SW 1271 (cell line): ENCODE results near the gene CCDC136.

ENCODE experiments used
- DNase-seq, 2 experiments: peaks; one replicate each; lab custom pipeline; 2025; lab: John Stamatoyannopoulos, UW

The CCDC136 gene

DNA sequence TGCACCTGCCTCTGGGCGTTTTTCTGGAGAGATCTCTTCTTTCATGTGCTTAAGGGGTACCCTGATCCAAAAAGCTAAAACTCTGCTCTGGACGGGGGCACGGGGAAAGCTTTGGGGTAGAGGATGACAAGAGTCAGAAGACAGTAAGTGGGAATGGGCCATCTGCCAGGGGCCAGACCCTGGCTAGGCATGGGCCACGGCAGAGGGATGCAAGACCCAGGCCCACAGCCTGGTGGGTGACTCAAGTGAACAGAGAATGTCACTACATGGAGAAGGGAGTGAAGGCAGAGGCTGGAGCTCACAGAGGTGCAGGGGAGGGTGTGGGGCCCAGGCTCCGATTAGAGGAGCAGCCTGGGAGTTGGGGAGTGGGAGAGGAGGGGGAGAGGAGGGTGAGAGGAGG lies 53.7 kb downstream of the CCDC136 start:
- no peak for DNase-seq

DNA sequence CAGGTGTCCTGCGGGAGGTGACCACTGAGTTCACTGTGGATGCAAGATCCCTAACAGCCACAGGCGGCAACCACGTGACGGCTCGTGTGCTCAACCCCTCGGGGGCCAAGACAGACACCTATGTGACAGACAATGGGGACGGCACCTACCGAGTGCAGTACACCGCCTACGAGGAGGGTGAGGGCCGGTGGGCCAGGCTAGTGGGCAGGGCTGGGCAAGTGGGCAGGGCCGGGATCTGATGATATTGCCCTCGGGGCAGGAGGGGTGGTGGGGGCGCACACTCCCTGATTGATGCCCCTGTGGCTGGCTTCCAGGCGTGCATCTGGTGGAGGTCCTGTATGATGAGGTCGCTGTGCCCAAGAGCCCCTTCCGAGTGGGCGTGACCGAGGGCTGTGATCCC lies 54.2 kb downstream of the CCDC136 start:
- DNase-seq, result no peak

DNA sequence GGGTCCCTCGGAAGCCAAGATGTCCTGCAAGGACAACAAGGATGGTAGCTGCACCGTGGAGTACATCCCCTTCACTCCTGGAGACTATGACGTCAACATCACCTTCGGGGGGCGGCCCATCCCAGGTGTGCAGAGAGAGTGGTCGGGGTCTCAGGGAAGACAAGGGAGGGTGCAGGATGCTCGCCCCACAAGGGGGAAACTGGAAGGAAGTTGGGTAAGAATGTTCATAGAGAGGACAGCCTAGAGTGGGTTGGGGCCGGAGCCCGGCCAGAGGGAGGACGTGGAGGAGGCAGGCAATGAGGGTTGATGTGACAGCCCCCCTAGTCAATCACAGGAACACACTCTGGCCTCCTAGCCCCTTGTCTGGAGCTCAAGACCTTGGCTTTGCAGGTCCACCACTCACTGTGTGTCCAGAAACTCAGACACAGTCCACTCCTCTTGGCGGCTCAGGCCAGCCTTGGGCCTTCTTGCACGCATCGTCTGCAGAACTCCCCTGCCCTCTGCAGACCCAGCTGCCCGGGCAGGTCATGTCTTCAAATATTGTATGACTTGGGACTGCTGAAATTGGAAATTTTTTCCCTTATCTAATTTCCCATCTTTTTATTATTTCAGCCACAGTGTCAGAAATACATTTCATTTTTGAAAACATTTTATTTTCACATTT lies 55.1 kb downstream of the CCDC136 start:
- no peak for DNase-seq

DNA sequence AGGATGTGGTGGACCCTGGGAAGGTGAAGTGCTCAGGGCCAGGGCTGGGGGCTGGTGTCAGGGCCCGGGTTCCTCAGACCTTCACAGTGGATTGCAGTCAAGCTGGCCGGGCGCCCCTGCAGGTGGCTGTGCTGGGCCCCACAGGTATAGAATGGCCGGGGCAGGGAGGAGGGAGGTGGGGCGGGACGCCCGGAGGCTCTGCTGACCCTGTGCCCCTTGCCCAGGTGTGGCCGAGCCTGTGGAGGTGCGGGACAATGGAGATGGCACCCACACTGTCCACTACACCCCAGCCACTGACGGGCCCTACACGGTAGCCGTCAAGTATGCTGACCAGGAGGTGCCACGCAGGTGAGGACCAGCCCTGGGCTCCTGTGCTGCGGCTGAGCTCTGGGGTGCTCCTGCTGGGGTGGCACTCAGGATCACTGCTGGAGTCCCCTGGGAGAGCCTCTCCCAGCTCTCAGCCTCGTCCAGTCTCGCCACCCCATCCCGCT lies 56.0 kb downstream of the CCDC136 start:
- DNase-seq, result no peak

DNA sequence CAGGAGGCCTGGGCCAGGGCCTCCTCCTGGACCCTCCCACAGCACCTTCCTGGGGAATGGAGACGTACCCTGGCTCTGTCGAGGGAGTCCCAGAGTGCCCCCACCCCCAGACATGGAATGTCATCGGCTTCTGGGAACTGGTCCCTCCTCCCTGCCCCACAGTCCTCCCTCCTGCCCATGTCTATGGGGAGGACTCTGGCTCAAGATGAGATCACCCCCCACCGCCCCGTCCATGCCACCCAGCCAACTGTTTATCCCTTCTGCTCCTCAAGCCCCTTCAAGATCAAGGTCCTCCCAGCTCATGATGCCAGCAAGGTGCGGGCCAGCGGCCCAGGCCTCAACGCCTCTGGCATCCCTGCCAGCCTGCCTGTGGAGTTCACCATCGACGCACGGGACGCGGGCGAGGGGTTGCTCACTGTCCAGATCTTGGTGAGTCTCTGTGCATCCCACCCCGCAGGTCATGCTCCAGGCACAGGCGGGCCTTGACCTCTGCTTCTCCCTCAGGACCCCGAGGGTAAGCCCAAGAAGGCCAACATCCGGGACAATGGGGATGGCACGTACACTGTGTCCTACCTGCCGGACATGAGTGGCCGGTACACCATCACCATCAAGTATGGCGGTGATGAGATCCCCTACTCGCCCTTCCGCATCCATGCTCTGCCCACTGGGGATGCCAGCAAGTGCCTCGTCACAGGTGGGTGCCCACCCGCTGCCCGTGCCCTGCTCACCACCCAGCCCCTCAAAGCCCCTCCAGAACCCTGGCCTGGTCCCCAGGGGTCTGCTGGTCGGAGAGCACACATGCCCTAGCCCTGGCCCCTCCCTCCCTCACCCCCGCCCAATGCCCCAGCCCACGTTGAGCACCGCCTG lies 56.8 kb downstream of the CCDC136 start:
- no peak for DNase-seq

DNA sequence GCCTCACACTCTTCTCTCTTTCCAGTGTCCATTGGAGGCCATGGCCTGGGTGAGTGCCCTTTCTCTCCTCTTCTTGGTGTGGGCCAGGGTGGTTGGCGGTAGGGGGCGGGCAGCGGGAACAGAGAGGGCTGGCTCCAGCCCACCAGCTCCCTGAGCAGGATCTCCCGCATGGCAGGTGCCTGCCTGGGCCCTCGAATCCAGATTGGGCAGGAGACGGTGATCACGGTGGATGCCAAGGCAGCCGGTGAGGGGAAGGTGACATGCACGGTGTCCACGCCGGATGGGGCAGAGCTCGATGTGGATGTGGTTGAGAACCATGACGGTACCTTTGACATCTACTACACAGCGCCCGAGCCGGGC lies 57.4 kb downstream of the CCDC136 start:
- DNase-seq, result no peak

DNA sequence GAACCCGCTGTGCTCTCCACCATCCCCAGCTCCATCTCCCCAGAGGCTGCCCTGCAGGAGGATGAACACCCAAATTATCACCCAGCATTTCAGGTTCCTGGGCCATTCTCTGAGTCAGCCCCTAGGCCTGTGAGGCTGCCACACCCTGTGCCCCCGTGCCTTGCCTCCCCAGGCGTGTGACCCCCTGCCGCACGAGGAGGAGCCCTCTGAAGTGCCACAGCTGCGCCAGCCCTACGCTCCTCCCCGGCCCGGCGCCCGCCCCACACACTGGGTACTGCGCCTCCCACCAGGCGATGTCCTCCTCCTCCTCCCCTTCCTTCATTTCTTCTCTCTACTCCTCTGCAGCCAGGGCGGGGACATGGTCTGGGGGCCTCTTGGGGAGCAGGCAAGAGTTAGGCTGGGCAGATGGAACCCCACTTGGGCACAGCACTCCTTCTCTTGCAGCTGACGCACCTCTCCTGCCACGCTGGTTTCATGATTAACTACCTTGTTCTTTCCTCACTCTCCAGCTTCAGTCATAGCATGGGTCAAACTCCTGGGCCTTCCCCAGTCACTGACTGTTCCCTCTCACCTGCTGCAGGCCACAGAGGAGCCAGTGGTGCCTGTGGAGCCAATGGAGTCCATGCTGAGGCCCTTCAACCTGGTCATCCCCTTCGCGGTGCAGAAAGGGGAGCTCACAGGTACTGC lies 58.2 kb downstream of the CCDC136 start:
- no peak for DNase-seq

DNA sequence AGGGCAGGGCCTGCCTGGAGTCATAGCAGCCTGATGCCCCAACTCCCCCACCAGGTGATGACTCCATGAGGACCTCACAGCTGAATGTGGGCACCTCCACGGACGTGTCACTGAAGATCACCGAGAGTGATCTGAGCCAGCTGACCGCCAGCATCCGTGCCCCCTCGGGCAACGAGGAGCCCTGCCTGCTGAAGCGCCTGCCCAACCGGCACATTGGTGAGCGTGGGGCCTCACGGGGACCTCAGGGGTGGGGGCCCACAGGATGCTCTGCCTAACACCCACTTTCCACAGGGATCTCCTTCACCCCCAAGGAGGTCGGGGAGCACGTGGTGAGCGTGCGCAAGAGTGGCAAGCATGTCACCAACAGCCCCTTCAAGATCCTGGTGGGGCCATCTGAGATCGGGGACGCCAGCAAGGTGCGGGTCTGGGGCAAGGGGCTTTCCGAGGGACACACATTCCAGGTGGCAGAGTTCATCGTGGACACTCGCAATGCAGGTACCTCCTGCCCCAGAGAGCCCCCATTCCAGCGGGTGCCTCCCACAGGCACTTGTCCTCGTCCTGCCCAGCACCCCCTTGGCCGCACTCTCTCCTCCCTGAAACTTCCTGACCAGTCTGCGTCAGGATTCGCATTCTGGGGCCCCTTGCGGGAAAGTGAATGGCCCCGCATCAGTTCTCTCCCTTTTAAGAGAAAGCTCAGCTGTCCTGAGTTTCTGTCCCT lies 60.9 kb downstream of the CCDC136 start:
- DNase-seq, result no peak

DNA sequence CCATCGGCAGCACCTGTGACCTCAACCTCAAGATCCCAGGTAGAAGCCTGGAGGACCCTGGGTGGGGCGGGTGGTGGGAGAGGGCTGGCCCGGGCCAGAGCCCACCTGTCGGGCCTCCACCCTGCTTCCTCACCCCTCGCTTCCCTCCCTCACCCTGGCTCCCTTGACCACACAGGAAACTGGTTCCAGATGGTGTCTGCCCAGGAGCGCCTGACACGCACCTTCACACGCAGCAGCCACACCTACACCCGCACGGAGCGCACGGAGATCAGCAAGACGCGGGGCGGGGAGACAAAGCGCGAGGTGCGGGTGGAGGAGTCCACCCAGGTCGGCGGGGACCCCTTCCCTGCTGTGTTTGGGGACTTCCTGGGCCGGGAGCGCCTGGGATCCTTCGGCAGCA lies 62.0 kb downstream of the CCDC136 start:
- no peak for DNase-seq

DNA sequence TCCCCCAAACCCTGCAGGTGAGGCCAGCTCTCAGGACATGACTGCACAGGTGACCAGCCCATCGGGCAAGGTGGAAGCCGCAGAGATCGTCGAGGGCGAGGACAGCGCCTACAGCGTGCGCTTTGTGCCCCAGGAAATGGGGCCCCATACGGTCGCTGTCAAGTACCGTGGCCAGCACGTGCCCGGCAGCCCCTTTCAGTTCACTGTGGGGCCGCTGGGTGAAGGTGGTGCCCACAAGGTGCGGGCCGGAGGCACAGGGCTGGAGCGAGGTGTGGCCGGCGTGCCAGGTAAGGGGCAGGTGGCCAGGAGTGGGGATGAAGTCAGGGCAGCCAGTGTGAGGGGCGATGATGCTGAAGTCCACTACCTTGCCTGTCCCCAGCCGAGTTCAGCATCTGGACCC lies 62.6 kb downstream of the CCDC136 start:
- no peak for DNase-seq

DNA sequence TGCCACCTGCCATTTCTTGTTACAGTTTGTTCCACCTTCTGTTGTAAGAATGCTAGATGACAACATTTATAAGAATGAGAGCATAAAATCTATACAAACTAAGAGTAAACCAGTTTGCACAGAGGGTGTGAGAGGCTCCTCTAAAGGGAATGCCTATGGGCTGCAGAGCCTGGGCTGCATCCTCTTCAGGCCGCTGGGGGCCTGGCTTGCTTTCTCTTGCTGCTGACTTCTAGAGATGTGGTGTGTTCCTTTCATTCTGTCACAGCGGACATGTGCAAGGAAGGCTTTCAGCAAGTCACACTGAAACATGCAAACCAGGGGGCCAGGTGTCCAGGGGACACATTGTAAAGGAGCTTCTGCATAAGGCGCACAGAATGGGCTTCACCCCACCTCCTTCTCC lies 63.8 kb downstream of the CCDC136 start:
- no peak for DNase-seq

DNA sequence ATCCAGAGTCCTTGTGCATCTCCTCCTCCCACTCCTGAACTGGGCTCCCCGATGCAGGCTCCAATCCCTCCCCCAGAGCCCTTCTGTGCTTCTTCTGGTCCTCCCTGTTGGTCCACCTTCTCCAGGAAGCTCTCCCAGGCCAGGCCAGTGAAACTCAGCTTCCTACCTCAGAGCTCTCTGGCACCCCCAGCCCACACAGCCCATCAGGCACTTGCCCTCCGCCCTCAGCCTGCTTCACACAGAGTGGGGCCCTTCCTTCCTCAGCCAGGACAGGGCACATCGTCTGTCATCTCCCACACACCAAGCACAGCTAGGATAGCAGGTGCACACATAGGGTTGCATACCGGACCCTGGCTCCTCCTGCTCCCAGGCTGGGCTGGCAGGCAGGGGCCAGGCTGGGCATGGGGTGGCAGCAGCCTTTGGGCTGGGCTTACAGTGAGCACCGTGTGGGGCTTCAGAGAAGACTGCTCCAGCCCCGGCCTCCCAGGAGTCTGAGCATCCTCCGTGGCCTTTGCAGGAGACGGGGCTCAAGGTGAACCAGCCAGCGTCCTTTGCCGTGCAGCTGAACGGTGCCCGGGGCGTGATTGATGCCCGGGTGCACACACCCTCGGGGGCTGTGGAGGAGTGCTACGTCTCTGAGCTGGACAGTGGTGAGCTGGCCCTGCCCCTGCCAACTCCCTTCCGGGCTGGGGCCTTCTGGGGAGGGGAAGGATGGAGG lies 64.4 kb downstream of the CCDC136 start:
- DNase-seq, result no peak

DNA sequence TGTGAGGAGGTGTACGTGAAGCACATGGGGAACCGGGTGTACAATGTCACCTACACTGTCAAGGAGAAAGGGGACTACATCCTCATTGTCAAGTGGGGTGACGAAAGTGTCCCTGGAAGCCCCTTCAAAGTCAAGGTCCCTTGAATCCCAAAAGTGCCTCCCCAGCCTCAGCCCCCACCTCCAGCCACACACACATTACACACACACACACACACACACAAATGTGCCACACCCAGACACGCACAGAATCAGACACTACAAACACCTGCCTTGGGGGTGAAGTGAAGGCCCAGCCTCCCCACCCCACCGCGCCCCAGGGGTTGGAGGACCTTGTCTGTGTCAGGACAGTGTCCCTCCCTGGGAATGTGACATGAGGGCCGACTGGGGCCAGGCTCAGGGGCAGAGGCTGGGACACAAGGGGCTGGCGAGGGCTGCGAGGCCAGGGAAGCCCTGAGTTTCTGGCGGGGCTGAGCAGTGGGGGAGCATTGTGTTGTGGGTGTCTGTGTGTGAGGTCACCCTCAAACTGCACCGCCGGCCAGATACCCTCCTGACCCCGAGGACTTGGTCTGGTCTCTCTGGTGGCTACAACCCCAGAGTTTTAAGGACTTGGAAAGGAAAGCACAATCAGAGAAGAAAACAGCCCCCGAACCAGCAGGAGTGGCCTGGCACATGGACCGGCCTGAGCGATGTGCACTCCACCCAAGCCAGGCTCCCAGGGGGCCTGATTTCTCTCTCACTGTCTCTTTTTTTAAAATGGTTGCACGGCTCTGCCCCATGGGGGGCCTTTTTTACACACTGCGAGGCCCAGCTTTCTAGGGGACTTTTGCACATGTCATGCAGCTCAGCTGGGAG lies 66.8 kb downstream of the CCDC136 start:
- no peak for DNase-seq

DNA sequence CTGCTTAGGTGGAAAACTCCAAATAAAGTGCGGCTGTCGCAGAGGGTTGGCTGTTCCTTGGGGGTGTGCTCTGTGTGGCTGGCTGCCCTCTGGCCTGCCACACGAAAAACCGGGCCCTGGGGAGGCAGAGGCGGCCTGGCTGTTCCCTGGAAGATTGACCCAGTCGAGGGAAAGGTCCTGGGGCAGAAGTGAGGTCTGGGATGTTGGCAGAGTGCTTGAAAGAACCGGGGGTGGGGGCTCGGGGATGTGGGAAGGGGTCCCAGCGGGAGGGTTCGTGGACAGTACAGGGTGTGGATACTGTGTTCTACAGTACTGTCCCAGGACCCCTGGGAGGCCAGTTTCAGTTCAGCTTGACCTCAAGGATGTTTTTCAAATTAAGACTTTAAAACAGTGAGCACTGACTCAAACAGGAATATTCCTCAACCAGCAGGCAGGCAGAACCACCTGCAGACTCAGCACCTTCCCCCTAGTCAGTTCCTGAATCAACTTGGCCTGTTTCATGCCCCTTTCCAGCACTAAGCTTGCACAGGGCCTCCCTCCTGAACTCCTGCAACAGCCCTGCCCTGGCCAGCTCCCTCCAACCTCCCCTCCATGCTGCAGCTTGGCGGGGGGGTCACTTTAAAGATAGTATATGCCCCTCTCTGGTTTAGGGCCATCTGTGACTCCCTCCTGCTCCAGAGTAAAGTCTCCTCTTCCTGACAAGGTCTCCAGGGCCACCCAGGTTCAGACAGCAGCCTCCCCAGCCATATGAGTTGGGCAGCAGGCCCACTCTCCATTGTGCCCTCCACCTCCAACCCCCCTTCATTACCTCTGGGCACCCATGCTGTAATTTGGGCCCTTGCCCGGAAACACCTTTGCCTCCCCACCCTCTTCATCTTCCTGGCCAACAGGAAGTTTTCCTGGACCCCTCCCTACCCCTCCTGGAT lies 67.7 kb downstream of the CCDC136 start:
- no peak for DNase-seq

DNA sequence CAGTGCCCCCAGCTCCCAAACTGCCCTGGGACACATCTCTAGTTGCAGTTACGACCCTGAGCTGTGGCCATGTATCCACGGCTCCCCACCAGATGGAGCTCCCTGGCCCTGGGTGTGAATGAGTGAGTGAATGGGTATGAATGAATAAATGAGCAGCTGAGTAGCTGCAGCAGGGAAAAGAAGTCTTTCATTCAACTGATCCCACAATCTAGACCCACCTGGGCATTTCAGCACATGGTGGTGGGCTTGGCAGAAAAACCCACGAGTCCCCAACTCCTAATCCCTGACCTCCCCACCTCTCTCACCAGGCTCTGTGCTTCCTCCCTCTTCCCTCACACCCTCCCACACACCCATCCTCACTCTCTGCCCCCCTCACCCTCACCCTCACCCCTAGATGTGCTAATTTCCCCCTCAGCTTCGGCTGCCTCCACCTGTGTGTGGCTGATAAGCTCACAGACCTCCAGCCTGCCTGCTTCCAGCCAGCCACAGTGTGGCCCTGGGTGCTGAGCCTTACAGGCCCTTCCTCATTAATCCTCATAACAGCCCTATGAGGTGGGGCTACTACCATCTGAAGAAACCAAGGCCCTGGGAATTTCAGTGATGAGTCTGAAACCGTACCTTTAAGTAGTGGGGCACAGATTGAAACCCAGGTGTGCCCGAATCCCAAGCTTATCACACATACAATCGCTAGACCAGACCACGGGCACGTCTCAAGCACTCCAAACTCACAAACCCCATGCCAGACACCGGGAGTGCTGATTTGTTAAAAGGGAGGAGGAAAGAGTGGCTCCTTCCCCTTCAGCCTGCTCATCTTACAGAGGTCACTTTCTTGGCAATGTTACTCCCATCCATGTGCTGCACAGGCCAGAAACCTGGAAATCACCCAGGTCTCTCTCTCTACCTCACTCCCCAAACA lies 68.6 kb downstream of the CCDC136 start:
- DNase-seq, result no peak

DNA sequence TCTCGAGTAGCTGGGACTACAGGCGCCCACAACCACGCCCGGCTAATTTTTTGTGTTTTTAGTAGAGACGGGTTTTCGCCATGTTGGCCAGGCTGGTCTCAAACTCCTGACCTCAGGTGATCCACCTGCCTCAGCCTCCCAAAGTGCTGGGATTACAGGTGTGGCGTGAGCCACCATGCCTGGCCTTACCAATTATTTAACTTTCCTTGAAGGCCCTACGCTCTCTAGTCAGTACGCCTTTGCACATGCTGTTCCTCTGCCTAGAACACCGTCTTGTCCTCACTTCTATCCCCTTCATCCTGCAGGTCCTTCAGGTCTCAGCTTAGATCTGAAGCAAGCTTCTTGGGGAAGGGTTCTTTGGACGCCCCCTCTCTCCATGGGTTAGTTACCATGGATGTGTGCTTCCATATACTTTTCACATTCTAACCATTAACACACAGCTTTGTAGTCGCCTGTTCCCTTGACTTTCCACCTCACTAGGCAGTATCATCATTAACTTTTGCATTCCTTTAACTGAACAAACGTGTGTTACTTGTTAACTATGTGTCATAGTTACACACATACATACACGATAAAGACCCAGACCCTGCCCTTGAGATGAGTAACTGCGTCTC lies 70.3 kb downstream of the CCDC136 start:
- DNase-seq, result no peak

DNA sequence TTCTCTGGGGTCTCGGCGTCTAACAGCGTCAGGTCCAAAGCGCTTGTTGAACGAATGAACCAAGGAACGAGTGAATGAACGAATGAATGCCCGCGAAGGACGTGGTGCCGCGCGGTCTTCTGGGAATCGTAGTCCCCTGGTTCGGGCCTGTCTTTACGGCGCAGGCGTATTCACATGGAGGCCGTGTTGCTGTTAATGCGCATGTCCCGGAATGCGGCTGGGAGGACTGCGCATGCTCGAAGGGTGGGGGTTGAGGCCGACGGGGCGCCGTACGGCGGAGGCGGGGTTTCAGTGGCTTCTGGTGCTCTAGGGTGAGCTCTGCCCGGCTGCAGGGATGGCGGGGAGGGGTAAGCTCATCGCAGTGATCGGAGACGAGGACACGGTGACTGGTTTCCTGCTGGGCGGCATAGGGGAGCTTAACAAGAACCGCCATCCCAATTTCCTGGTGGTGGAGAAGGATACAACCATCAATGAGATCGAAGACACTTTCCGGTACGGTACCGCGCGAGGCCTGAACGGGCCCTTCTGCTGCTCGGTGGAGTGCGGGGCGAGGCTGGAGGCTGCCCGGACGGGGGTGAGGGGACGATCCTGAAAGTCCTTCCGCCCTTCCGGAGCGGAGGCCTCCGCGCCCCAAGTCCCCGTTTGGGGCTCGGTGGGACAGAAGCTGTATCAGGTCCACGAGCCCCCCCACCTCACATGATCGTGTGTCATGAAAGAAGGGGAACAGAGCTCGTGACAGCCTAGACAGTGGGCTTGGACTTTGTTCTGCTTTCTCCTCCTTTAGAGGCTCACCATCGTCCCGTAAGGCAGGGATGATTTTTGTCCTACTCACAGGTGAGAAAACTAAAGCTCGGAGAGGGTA lies 71.0 kb downstream of the CCDC136 start, which contains the start of gene ATP6V1F:
Gene ATP6V1F, plus strand, starts transcription at position 286 of the 862 bp plus-strand sequence. Its CDS starts 49 bp downstream, at position 335.
- peak; percentile 87 to 93 for DNase-seq
